GM19240 (cell line): ENCODE data around the gene LYRM4.
A peak's percentile ranks its signal among the peaks of the same experiment; 100 is the strongest.

ENCODE experiments used
- DNase-seq: peaks from one replicate; pipeline ENCODE4 v3.0.0; 2011; ENCODE audit warnings: low spot score; ENCODE audit not compliant: insufficient read length

Gene LYRM4

GRCh38 chr6:5174756-5175549 is 85.8 kb downstream of the LYRM4 start:
- no peak for DNase-seq

- DNase-seq = peak; percentile 47
These were observed 86.5 kb downstream of the LYRM4 start for GRCh38 chr6:5174244-5174643.

GRCh38 chr6:5173810-5174209 is 86.9 kb downstream of the LYRM4 start:
- DNase-seq = no peak

GRCh38 chr6:5172897-5173474 is 87.8 kb downstream of the LYRM4 start:
- DNase-seq = no peak

- DNase-seq = no peak
These were observed 88.6 kb downstream of the LYRM4 start for GRCh38 chr6:5172041-5172653.

- no peak for DNase-seq
These were observed 93.2 kb downstream of the LYRM4 start for GRCh38 chr6:5167501-5167900.

GRCh38 chr6:5164092-5164491 is 96.7 kb downstream of the LYRM4 start:
- DNase-seq = no peak

- no peak for DNase-seq
These were observed 97.5 kb downstream of the LYRM4 start for GRCh38 chr6:5163247-5163646.

- no peak for DNase-seq
These were observed 98.4 kb downstream of the LYRM4 start for GRCh38 chr6:5162355-5162754.

GRCh38 chr6:5160206-5160605 is 100.5 kb downstream of the LYRM4 start:
- DNase-seq = no peak

GRCh38 chr6:5159162-5159561 is 101.6 kb downstream of the LYRM4 start:
- DNase-seq = no peak

- DNase-seq = no peak
These were observed 102.6 kb downstream of the LYRM4 start for GRCh38 chr6:5158180-5158579.

- DNase-seq = no peak
These were observed 103.1 kb downstream of the LYRM4 start for GRCh38 chr6:5157621-5158138.

GRCh38 chr6:5156627-5157026 is 104.1 kb downstream of the LYRM4 start:
- no peak for DNase-seq

- DNase-seq = no peak
These were observed 104.8 kb downstream of the LYRM4 start for GRCh38 chr6:5155906-5156305.

- DNase-seq = no peak
These were observed 107.6 kb downstream of the LYRM4 start for GRCh38 chr6:5153186-5153585.

GRCh38 chr6:5152460-5152859 is 108.3 kb downstream of the LYRM4 start:
- no peak for DNase-seq

- no peak for DNase-seq
These were observed 108.8 kb downstream of the LYRM4 start for GRCh38 chr6:5151955-5152401.

GRCh38 chr6:5151360-5151954 is 109.3 kb downstream of the LYRM4 start:
- no peak for DNase-seq

GRCh38 chr6:5150551-5151075 is 110.1 kb downstream of the LYRM4 start:
- no peak for DNase-seq

GRCh38 chr6:5149891-5150290 is 110.9 kb downstream of the LYRM4 start:
- no peak for DNase-seq
